ENCODE results near the gene COL21A1. TPM values are rescaled to one million over a fixed set of nuclear protein-coding genes. Genes with fewer than 3 reads are reported as not detected.

Gene COL21A1
- total and polyA plus RNA-seq, 2 of the 13 experiments (the other 11 are each of a cell fraction or from before 2014, with no cell fraction given) = 0.13 TPM; not detected in 1

DNA sequence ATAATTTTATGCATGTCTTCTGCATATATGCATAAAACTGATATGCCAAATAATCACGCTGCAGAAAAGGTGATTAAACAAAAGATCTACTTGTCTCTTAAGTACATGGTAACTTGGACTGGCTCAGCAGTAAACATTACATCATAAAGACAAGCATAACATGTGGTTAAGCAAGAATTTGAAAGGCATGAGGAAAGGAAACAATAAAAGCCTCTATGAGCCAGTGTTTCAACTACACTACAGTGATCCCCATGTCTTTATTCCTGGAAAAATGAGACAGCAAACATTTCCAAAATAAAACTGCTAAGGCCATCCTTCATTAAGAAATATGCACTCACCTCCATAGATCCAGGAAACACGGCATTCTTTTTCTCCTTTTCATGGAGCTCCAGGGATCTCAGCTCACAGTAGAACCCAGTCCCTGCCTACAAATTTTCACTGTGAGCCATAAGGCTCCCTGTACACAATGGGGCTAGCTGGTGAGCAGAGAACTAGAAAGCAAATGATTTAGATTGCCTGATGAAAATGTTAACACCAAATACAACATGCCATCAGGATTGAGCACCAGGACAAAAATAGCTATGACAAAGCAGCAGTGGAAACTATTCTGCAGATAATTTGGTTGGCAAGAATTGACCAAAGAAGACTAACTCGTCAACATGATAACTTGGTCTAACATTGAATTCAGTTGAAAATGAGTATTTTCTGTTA lies 156.1 kb downstream of the COL21A1 start (continued):
- TF ChIP-seq, protein P1, sequence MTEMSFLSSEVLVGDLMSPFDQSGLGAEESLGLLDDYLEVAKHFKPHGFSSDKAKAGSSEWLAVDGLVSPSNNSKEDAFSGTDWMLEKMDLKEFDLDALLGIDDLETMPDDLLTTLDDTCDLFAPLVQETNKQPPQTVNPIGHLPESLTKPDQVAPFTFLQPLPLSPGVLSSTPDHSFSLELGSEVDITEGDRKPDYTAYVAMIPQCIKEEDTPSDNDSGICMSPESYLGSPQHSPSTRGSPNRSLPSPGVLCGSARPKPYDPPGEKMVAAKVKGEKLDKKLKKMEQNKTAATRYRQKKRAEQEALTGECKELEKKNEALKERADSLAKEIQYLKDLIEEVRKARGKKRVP (CRISPR knock-in tag; IDR thresholded peaks at IDR 0.05) = peak in 1 of 2 experiments; percentile 95; a peak in 2 of 4 replicates
- TF ChIP-seq MEIS1 (CRISPR knock-in tag; IDR thresholded peaks at IDR 0.05; ENCODE audit: borderline replicate concordance) = no peak
- TF ChIP-seq POLR2A (IDR thresholded peaks at IDR 0.05; ENCODE audit: insufficient read depth in 1 of 2, low read depth in 2 of 2, low read length in 2 of 2) = no peak
- TF ChIP-seq, protein P2, sequence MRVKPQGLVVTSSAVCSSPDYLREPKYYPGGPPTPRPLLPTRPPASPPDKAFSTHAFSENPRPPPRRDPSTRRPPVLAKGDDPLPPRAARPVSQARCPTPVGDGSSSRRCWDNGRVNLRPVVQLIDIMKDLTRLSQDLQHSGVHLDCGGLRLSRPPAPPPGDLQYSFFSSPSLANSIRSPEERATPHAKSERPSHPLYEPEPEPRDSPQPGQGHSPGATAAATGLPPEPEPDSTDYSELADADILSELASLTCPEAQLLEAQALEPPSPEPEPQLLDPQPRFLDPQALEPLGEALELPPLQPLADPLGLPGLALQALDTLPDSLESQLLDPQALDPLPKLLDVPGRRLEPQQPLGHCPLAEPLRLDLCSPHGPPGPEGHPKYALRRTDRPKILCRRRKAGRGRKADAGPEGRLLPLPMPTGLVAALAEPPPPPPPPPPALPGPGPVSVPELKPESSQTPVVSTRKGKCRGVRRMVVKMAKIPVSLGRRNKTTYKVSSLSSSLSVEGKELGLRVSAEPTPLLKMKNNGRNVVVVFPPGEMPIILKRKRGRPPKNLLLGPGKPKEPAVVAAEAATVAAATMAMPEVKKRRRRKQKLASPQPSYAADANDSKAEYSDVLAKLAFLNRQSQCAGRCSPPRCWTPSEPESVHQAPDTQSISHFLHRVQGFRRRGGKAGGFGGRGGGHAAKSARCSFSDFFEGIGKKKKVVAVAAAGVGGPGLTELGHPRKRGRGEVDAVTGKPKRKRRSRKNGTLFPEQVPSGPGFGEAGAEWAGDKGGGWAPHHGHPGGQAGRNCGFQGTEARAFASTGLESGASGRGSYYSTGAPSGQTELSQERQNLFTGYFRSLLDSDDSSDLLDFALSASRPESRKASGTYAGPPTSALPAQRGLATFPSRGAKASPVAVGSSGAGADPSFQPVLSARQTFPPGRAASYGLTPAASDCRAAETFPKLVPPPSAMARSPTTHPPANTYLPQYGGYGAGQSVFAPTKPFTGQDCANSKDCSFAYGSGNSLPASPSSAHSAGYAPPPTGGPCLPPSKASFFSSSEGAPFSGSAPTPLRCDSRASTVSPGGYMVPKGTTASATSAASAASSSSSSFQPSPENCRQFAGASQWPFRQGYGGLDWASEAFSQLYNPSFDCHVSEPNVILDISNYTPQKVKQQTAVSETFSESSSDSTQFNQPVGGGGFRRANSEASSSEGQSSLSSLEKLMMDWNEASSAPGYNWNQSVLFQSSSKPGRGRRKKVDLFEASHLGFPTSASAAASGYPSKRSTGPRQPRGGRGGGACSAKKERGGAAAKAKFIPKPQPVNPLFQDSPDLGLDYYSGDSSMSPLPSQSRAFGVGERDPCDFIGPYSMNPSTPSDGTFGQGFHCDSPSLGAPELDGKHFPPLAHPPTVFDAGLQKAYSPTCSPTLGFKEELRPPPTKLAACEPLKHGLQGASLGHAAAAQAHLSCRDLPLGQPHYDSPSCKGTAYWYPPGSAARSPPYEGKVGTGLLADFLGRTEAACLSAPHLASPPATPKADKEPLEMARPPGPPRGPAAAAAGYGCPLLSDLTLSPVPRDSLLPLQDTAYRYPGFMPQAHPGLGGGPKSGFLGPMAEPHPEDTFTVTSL (CRISPR knock-in tag; IDR thresholded peaks at IDR 0.05; ENCODE audit: borderline replicate concordance) = peak; percentile 65; the same call in 1 of the 2 replicates
- TF ChIP-seq, protein P3, sequence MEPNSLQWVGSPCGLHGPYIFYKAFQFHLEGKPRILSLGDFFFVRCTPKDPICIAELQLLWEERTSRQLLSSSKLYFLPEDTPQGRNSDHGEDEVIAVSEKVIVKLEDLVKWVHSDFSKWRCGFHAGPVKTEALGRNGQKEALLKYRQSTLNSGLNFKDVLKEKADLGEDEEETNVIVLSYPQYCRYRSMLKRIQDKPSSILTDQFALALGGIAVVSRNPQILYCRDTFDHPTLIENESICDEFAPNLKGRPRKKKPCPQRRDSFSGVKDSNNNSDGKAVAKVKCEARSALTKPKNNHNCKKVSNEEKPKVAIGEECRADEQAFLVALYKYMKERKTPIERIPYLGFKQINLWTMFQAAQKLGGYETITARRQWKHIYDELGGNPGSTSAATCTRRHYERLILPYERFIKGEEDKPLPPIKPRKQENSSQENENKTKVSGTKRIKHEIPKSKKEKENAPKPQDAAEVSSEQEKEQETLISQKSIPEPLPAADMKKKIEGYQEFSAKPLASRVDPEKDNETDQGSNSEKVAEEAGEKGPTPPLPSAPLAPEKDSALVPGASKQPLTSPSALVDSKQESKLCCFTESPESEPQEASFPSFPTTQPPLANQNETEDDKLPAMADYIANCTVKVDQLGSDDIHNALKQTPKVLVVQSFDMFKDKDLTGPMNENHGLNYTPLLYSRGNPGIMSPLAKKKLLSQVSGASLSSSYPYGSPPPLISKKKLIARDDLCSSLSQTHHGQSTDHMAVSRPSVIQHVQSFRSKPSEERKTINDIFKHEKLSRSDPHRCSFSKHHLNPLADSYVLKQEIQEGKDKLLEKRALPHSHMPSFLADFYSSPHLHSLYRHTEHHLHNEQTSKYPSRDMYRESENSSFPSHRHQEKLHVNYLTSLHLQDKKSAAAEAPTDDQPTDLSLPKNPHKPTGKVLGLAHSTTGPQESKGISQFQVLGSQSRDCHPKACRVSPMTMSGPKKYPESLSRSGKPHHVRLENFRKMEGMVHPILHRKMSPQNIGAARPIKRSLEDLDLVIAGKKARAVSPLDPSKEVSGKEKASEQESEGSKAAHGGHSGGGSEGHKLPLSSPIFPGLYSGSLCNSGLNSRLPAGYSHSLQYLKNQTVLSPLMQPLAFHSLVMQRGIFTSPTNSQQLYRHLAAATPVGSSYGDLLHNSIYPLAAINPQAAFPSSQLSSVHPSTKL (CRISPR knock-in tag; IDR thresholded peaks at IDR 0.05) = peak; percentile 96
- TF ChIP-seq GTF2F1 (IDR thresholded peaks at IDR 0.05; ENCODE audit: low read length) = no peak
- peak in 1 of 2 experiments; percentile 46; a peak in 1 of 4 replicates for TF ChIP-seq KLF16 (CRISPR knock-in tag; IDR thresholded peaks at IDR 0.05)
- TF ChIP-seq BRD4 (CRISPR knock-in tag; IDR thresholded peaks at IDR 0.05) = no peak
- peak; percentile 38; the same call in 1 of the 2 replicates for TF ChIP-seq ZNF614 (CRISPR knock-in tag; IDR thresholded peaks at IDR 0.05; ENCODE audit: borderline replicate concordance)
- TF ChIP-seq, protein P4, sequence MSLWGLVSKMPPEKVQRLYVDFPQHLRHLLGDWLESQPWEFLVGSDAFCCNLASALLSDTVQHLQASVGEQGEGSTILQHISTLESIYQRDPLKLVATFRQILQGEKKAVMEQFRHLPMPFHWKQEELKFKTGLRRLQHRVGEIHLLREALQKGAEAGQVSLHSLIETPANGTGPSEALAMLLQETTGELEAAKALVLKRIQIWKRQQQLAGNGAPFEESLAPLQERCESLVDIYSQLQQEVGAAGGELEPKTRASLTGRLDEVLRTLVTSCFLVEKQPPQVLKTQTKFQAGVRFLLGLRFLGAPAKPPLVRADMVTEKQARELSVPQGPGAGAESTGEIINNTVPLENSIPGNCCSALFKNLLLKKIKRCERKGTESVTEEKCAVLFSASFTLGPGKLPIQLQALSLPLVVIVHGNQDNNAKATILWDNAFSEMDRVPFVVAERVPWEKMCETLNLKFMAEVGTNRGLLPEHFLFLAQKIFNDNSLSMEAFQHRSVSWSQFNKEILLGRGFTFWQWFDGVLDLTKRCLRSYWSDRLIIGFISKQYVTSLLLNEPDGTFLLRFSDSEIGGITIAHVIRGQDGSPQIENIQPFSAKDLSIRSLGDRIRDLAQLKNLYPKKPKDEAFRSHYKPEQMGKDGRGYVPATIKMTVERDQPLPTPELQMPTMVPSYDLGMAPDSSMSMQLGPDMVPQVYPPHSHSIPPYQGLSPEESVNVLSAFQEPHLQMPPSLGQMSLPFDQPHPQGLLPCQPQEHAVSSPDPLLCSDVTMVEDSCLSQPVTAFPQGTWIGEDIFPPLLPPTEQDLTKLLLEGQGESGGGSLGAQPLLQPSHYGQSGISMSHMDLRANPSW (CRISPR knock-in tag; IDR thresholded peaks at IDR 0.05; ENCODE audit: borderline replicate concordance) = no peak

Data from HepG2 (cell line).